Activated naive CD4-positive, alpha-beta T cell treated with anti-CD3 and anti-CD28 coated beads, Interleukin-2, amount 50 U/mL, for 72 hours (primary cell): Measurements from ENCODE around the gene FAM217B. TPM values are rescaled to one million over a fixed set of nuclear protein-coding genes. Genes with fewer than 3 reads are reported as not detected.

Experiments used
- ATAC-seq, 2 donors: fragments of 150-1000 bp; cut with Tn5 transposase; 2 replicates each; pipeline ENCODE4 v1.10.0; 2021; ENCODE audit warnings: mild to moderate bottlenecking in 2 of 2, moderate library complexity in 2 of 2
- DNase-seq, 2 donors: peaks; one replicate each; pipeline ENCODE4 v3.0.0; 2021 to 2022; ENCODE audit warnings: low spot score in 2 of 2
- H3K27ac Mint-ChIP-seq, 2 donors: one replicate each; pipeline ENCODE4 v1.8.0; 2022; ENCODE audit warnings: mild to moderate bottlenecking in 2 of 2, mixed read lengths in 2 of 2
- H3K36me3 Mint-ChIP-seq, 2 donors: one replicate each; pipeline ENCODE4 v1.8.0; 2022; ENCODE audit warnings: mixed read lengths in 2 of 2
- H3K9me3 Mint-ChIP-seq, 2 donors: one replicate each; pipeline ENCODE4 v1.8.0; 2022; ENCODE audit warnings: mixed read lengths in 2 of 2
- total RNA-seq, 2 donors: library from RNA; stranded (reverse); gene quantifications; one replicate each; pipeline ENCODE4 v1.2.3, GENCODE V29; 2022

The FAM217B gene
- total RNA-seq, 2 donors from 2014 or later: 14.7 to 22.5 TPM

DNA sequence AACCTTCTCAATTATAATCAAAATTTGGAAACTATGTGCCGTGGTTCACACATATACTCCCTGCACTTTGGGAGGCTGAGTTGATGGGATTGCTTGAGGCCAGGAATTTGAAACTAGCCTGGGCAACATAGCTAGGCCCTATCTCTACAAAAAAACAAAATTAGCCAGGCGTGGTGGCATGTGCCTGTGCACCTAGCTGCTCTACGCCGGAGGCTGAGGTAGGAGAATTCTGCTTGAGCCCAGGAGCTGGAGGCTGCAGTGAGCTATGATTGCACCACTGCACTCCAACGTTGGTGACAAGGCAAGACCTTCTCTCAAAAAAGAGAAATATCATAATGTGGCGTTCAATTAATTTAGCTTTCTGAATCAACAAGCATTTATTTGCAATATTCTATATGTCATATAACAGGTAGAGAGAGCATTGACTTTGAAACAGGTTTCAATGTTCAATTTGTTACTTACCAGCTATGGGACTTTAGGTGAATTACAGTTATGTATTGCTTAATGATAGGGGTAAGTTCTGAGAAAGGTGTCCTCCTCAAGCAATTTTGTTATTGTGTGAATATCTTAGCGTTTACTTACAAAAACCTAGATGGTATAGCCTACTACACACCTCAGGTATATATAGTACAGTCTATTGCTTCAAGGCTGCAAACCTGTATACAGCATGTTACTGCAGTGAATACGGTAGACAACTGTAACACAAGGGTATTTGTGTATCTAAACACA lies 4.6 kb upstream of the FAM217B start:
- Mint-ChIP-seq H3K27ac (no peak overlapping the region), H3K36me3 (peaks cover 11 to 14% of the 10 kb centered on the region in 2 donors), H3K9me3 (no peaks in the 10 kb centered on the region)
- ATAC-seq (no peak), DNase-seq (no peak)

DNA sequence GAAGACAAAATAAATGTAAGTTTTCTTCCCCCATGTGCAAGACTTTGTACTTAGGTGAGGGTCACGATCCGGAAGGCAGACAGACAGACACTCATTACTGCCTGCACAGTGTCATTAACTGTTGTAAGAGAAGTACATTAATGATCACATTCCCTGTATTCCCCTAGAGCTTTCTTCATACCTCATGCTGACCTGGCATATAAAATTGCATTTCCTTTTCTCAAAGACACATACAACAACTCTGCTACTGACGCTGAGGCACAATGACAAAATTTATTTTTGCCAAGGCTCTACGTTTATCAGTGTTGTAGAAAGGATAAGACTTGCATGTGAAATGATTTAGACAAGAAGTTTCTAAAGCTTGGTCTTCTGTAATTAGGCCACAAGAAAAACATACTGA lies 3.8 kb upstream of the FAM217B start:
- H3K9me3 Mint-ChIP-seq: no peaks in the 10 kb centered on the region
- H3K27ac Mint-ChIP-seq: no peak overlapping the region
- DNase-seq (no peak), ATAC-seq (no peak)
- H3K36me3 Mint-ChIP-seq: peaks cover 11 to 21% of the 10 kb centered on the region in 2 donors

DNA sequence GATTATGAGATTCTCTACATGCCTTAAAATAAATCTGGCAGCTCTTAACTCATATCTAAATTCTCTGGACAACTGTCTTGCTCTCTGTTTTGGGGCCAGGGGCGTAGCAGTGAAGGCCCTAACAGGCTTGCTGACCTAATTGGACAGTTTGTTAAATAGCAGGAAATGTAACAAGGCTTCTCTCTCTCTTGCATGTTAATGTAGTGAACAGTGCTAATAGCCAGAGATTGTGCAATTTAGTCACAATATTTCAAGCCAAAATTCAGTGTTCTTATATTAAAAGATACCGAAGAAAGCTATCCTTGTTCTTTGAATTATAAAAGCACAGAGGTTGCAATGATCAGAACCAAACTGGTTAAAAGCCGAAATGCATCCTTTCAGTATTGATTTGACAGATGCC lies 3.0 kb upstream of the FAM217B start:
- ATAC-seq: no peak

DNA sequence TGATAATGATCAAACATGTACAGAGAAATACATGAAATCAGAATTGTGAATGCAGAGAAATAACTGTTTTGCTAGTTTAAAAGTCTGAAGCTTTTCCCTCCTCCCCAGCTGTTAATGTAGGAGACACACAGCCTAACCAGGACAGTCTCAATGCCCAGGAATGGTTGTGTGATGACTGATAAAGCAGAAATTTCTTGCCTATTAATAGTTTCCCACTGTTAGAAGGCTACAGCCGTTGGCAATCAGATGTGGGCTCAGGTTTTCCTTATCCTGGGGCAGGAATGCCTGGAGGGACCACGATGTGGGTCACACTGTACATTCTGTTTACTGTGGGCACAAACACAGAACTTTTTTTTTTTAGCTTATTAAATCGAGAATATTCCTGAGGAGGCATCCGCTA lies 2.0 kb upstream of the FAM217B start:
- no peak for DNase-seq
- no peak for ATAC-seq
- peaks cover 11 to 21% of the 10 kb centered on the region in 2 donors for H3K36me3 Mint-ChIP-seq
- no peaks in the 10 kb centered on the region for H3K9me3 Mint-ChIP-seq
- peak overlapping the region in 1 of 2 donors; percentile 58 for H3K27ac Mint-ChIP-seq

More for the DNA sequence above, 3.0 kb upstream of the FAM217B start:
- Mint-ChIP-seq H3K27ac (no peak overlapping the region), H3K9me3 (no peaks in the 10 kb centered on the region), H3K36me3 (peaks cover 11 to 21% of the 10 kb centered on the region in 2 donors)
- no peak for DNase-seq

DNA sequence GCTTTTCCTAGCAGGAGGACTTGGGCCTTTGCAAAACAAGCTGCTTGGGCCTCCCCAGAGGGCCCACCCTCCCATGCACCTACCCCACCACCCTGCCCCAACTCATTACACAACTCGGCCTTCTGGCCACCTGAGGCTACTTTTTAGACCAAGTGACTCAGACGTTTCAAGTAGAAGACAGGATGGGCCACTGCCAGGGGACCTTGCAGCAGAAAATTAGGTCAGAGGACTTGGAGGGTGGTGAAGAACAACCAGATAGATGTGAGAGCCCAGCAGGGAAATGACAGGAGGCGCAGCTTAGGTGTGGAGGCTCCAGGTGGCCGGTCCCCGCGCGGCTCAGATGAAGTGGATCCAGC lies 1.5 kb upstream of the FAM217B start:
- Mint-ChIP-seq H3K27ac (peak overlapping the region; percentile 17 to 58), H3K36me3 (peaks cover 11 to 21% of the 10 kb centered on the region in 2 donors), H3K9me3 (no peaks in the 10 kb centered on the region)
- DNase-seq (no peak), ATAC-seq (no peak)

DNA sequence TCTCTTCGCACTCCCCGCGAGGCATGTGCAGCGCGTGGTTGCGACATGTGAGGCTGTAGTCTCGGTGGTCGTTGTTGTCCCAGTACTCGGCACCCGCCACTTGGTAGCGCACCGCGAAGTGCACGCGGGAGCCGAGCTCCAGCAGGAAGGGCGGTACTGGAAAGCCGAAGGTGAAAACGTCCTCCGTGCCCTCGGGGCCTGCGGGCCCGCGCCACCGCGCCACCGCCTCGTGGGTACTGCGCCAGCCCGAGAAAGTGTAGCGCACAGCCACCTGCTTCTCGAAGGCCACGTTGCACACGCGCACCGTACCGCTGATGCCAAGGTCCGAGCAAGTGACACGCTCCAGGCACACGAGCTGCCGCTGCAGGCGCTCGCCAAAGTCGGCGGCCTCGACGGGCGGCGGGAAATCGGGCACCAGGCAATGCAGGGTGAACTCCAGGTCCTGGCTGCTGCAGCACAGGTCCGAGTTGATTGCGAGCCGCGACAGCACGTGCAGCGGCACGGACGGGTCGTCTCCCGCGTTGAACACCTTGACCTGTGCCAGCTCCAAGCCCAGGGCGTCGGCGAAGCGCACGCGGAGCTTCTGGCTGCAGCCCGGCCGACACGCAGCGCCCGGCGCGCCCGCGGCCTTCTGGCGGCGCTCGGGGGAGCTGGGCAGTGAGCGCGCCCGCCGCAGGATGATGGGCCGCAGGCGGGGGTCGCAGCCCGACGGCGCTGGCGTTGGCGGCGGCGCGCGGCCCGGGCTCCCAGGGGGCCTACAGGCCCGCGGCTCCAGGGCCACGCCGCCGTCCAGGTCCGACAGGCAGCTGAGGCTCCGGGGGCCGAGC lies 924 bp upstream of the FAM217B start:
- Mint-ChIP-seq H3K27ac (peak overlapping the region; percentile 17 to 98), H3K36me3 (peaks cover 15 to 23% of the 10 kb centered on the region in 2 donors), H3K9me3 (no peaks in the 10 kb centered on the region)
- DNase-seq (peak in 1 of 2 donors; percentile 55), ATAC-seq (no peak)

DNA sequence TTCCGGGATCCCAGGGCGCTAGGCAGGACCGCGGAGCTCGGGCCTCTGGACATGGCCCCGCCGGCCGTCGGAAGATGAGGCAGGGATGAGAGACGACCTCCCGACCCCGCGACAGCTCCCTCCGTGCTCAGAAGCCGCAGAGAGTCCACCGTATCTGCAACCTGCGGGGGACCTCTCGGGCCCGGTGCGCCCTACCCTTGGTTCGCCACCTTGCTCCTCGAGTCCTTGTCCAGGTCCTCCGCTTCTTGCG lies 385 bp upstream of the FAM217B start:
- H3K36me3 Mint-ChIP-seq: peaks cover 21 to 28% of the 10 kb centered on the region in 2 donors
- no peak for DNase-seq
- H3K27ac Mint-ChIP-seq: peak overlapping the region; percentile 84 to 98
- H3K9me3 Mint-ChIP-seq: no peaks in the 10 kb centered on the region
- peak; percentile 28 to 30 for ATAC-seq

DNA sequence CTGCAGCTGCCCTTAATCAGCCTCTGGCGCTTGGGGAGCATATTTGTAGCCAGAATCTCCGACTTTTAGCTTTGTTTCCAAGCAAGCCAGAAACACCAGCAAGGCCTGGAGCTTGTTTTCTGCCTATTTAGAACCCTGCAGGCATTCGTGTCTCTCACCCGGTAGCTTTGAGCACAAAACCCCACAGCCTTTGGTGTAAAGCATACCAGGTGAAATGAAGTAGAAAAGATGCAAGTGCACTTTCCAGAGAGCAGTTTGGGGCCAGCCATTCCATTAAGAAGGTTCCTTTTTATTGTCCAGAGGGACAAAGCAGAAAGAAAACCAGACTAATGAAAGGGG lies 736 bp downstream of the FAM217B start:
- Mint-ChIP-seq H3K27ac (peak overlapping the region; percentile 94 to 98), H3K9me3 (no peaks in the 10 kb centered on the region), H3K36me3 (peaks cover 22 to 29% of the 10 kb centered on the region in 2 donors)
- ATAC-seq: no peak
- no peak for DNase-seq

DNA sequence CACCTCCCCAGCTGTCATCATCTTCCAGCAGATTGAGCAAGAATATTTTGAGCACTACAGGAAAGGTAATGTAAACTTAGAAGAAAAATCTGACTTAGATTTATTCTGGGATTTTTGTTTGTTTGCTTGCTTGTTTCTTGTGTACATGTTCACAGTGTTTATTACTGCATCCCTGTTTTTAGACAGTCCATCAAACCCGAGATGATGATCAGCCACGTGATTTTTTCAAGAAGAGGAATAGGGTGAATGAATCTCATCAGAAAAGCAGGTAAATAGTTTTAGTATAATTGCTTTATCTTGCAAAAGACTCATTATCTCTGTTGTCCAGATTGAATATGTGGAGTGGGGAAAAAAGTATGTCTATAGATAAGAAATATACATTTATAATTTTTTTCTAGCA lies 2.1 kb downstream of the FAM217B start:
- no peak overlapping the region for H3K27ac Mint-ChIP-seq
- no peaks in the 10 kb centered on the region for H3K9me3 Mint-ChIP-seq
- no peak for ATAC-seq
- peaks cover 22 to 29% of the 10 kb centered on the region in 2 donors for H3K36me3 Mint-ChIP-seq
- no peak for DNase-seq

DNA sequence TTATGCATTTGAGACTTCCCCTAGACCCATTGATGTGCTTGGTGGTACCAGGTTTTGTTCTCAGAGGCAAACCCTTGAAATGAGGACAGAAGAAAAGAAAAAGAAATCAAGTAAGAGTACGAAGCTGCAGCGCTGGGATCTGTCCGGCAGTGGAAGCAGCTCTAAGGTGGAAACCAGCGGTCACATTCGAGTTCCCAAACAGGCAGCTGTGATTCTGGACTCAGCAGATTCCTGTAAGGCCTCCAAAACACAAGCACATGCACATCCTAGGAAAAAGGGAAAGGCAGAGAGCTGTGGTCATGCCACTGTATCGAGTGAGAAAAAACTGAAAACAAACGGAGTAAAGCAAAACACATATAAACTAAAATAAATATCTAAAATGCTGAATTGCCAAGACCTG lies 4.5 kb downstream of the FAM217B start:
- ATAC-seq (no peak), DNase-seq (no peak)
- Mint-ChIP-seq H3K9me3 (no peaks in the 10 kb centered on the region), H3K27ac (peak overlapping the region; percentile 33 to 50), H3K36me3 (peaks cover 10 to 18% of the 10 kb centered on the region in 2 donors)

DNA sequence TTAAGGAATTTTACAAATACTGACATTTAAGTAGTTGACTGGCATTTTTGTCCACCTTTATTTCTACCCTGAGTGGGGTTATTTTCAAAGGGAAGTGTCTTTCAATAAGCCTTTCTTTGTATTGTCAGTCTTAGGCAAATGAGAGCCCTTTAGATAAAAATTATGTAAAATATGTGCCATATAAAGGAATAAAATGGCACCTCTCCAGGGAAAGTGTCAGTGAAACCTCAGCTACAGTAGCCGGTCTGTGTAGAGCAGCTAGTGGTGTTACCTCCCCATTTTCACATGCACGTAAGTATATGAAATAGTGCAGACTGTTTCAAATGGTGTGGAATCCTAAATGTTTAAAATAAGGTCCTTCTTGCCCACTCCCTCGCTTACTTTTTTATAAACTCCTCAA lies 5.0 kb downstream of the FAM217B start:
- DNase-seq: no peak
- no peak for ATAC-seq
- H3K9me3 Mint-ChIP-seq: no peaks in the 10 kb centered on the region
- peaks cover 10 to 18% of the 10 kb centered on the region in 2 donors for H3K36me3 Mint-ChIP-seq
- H3K27ac Mint-ChIP-seq: no peak overlapping the region

DNA sequence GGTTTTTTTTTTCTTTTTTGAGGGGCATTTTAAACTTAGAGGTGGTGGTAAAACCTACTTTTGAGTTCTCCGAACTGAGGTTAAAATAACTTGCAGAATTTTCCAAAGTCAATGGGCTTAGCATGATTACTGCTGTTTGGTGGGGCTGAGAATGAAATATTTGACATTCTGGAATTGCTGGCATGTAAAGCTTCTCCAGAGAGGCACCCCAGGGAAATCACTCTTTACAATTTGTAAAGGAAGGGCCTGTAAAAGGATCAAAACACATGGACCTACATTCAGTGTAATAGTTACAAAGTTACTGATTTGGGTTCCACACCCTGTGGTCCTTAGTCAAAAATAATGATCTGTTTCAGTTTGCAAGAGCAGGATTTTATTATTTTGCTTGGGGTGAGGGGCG lies 5.5 kb downstream of the FAM217B start:
- ATAC-seq (no peak), DNase-seq (no peak)
- no peak overlapping the region for H3K27ac Mint-ChIP-seq
- no peaks in the 10 kb centered on the region for H3K9me3 Mint-ChIP-seq
- peaks cover 10 to 14% of the 10 kb centered on the region in 2 donors for H3K36me3 Mint-ChIP-seq

DNA sequence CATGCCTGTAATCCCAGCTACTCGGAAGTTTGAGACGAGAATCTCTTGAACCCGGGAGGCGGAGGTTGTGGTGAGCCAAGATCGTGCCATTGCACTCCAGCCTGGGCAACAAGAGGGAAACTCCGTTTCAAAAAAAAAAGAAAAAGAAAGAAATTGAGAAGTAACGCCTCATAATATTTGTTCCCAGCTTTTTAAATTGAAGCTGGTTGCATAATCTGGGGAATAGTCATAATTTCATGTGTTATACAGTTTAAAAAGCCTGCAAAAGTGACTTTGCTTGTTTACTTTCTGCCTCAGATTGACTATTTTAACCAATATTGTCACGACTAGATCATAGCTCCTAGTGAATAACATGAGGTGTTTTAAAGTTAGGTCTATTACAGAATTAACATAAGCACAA lies 7.2 kb downstream of the FAM217B start:
- no peak for ATAC-seq
- no peak overlapping the region for H3K27ac Mint-ChIP-seq
- H3K9me3 Mint-ChIP-seq: no peaks in the 10 kb centered on the region
- H3K36me3 Mint-ChIP-seq: peaks cover 8 to 10% of the 10 kb centered on the region in 2 donors
- DNase-seq: no peak

DNA sequence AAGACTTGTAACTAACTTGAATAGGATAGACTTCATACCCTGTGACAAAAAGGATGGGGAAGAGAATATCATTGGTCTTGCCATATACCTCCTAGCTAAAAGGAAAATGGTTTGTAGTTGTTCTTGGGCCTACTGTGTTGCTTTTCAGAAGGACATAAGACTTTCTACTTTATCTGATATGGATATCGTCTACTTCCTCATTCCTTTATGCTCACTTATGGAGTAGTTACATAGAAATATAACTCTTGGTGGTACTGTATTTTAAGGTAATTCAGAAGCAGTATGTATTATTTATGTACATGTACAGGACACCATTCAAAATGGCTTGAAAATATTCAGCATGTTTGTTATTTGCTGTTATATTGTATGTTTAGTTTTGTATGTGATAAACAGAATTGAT lies 8.0 kb downstream of the FAM217B start:
- peaks cover 8 to 10% of the 10 kb centered on the region in 2 donors for H3K36me3 Mint-ChIP-seq
- ATAC-seq (no peak), DNase-seq (no peak)
- no peaks in the 10 kb centered on the region for H3K9me3 Mint-ChIP-seq
- H3K27ac Mint-ChIP-seq: peak overlapping the region in 1 of 2 donors; percentile 91

DNA sequence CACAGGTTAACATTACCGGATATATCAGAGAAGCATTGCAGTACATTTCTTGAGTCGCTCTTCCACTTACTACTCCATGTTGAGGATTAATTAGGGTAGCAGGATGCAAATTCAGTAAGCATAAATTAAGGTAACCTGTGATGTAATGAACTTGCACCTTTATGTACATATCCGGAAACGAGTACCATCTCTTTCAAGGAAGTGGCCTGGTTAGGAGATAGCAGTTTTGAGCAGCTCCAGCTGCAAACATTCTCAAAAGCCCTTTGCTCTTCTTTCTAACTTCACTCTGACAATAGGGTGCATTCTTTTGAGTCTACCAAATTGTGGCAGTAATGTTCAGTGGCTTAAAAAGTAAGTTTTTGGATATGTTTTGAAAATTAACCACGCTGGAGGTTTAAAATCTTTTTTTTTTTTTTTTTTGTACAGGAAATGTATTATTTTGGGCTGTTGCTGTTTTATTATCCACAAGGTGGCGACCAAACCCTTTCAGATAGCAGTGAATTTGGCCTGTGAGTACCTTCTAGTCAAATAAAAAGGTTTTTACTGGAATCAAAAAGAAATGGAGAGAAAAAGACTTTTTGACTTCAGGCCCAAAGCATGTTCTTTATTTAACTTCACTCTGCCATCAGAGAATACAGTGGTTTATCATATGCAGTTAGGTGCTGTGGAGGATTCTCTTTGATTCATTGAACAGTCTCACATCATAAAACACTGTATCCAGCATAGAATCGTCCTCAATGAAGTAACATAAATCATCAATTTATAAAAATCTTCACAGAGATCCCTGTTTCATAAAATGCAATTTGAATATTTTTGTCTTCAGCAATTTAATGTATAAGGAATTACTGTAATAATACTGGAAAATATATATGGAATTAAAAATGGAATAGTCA lies 8.9 kb downstream of the FAM217B start:
- DNase-seq (peak in 1 of 2 donors; percentile 24), ATAC-seq (peak; percentile 60 to 64)
- Mint-ChIP-seq H3K27ac (peak overlapping the region; percentile 80 to 91), H3K36me3 (peaks cover 8% of the 10 kb centered on the region in 2 donors), H3K9me3 (no peaks in the 10 kb centered on the region)

DNA sequence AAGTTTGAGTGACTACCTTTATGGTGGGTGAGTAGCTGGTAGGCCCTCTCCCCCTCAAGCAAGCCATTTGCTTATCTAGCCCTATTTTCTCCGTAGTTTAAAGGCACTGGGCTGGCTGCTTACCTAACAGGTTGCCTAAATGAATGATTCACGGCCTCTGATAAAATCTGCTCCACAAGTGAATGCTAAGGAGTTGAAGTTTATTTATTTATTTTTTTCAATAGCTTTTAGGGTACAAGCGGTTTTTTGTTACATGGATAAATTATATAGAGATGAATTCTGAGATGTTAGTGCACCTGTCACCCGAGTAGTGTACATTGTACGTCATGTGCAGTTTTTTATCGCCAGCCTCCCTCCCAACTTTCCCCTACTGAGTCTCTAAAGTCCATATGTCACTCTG lies 9.7 kb downstream of the FAM217B start:
- Mint-ChIP-seq H3K9me3 (no peaks in the 10 kb centered on the region), H3K27ac (peak overlapping the region in 1 of 2 donors; percentile 79), H3K36me3 (no peaks in the 10 kb centered on the region)
- ATAC-seq: no peak
- DNase-seq: no peak

DNA sequence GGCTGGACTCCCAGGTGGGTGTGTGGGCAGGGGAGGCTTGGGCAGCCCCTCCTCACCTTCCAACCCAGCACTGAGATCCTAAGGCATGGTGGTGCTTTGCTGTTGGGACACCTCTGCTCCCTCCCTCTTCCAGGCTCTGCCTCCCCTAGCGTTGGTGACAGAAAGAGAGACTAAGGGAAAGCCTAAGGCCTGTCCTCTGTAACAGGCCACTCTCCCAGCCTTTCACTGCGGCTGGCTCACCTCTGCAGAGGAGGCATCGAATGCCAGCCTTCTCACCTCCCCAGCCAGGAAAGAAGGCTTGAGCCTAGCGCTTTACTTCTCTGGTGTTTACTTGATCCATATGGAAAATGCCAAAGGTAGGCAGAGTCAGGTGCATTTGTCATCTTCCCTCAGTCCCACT lies 14.5 kb downstream of the FAM217B start:
- H3K27ac Mint-ChIP-seq: peak overlapping the region in 1 of 2 donors; percentile 30
- no peak for ATAC-seq

More for the DNA sequence above, 14.5 kb downstream of the FAM217B start:
- H3K9me3 Mint-ChIP-seq: no peaks in the 10 kb centered on the region
- no peak for DNase-seq
- no peaks in the 10 kb centered on the region for H3K36me3 Mint-ChIP-seq
